OCI-M1 (cell line): ENCODE data around the gene RALGPS1.
A peak's percentile ranks its signal among the peaks of the same experiment; 100 is the strongest.

Experiments used
- DNase-seq: peaks from one replicate; lab custom pipeline; 2025; lab: John Stamatoyannopoulos, UW

RALGPS1 gene

GRCh38 chr9:127122176-127123063 lies 207.8 kb downstream of the RALGPS1 start, which contains the start of gene ANGPTL2:
Gene ANGPTL2, minus strand, starts transcription at chr9:127122635. Its CDS starts 13,904 bp downstream, at chr9:127108731.
- no peak for DNase-seq

- DNase-seq: no peak
Measured at GRCh38 chr9:127123064-127123890, 208.7 kb downstream of the RALGPS1 start.

GRCh38 chr9:127124111-127124531 lies 209.5 kb downstream of the RALGPS1 start:
- DNase-seq: no peak

GRCh38 chr9:127124792-127125191 lies 210.2 kb downstream of the RALGPS1 start:
- no peak for DNase-seq

GRCh38 chr9:127126971-127127370 lies 212.4 kb downstream of the RALGPS1 start:
- DNase-seq: no peak

- no peak for DNase-seq
Measured at GRCh38 chr9:127128341-127129072, 213.9 kb downstream of the RALGPS1 start.

GRCh38 chr9:127129073-127129717 lies 214.6 kb downstream of the RALGPS1 start:
- no peak for DNase-seq

GRCh38 chr9:127129718-127130085 lies 215.1 kb downstream of the RALGPS1 start:
- DNase-seq: no peak

GRCh38 chr9:127130235-127130634 lies 215.7 kb downstream of the RALGPS1 start:
- DNase-seq: no peak

GRCh38 chr9:127130661-127131538 lies 216.3 kb downstream of the RALGPS1 start:
- DNase-seq: peak; percentile 3

GRCh38 chr9:127131871-127132270 lies 217.3 kb downstream of the RALGPS1 start:
- no peak for DNase-seq

GRCh38 chr9:127132375-127132774 lies 217.8 kb downstream of the RALGPS1 start:
- DNase-seq: no peak

GRCh38 chr9:127132921-127133647 lies 218.5 kb downstream of the RALGPS1 start:
- no peak for DNase-seq

- no peak for DNase-seq
Measured at GRCh38 chr9:127133739-127134167, 219.2 kb downstream of the RALGPS1 start.

GRCh38 chr9:127135056-127135745 lies 220.6 kb downstream of the RALGPS1 start:
- no peak for DNase-seq

GRCh38 chr9:127136081-127136879 lies 221.7 kb downstream of the RALGPS1 start:
- DNase-seq: no peak

GRCh38 chr9:127136880-127137639 lies 222.5 kb downstream of the RALGPS1 start:
- DNase-seq: no peak
